Heart left ventricle (tissue), 16 donors: ENCODE data around the gene PAEP. TPM values are rescaled to one million over a fixed set of nuclear protein-coding genes. Genes with fewer than 3 reads are reported as not detected.
A peak's percentile ranks its signal among the peaks of the same experiment; 100 is the strongest.

Experiments
- ATAC-seq, 4 donors: fragments of 200-7000 bp; cut with Tn5 transposase; one replicate each; pipeline ENCODE4 v1.9.1; 2020 to 2022; ENCODE audit warnings: moderate library complexity in 4 of 4, mild to moderate bottlenecking in 3 of 4, moderate number of reproducible peaks in 1 of 4
- DNase-seq, 5 donors: peaks; one replicate each; pipeline ENCODE4 v3.0.0-alpha.2; 2020
- H3K27ac ChIP-seq, 12 donors: fragments of 200-600 bp; sonication (generic) in 4 of 12; one replicate each; pipeline versions ENCODE4 v1.5.0 to v1.8.0; 2016 to 2022; ENCODE audit warnings: mild to moderate bottlenecking in 2 of 12
- H3K27me3 ChIP-seq, 9 donors: fragments of 200-600 bp; sonication (generic) in 2 of 9; one replicate each; pipeline versions ENCODE4 v1.5.1 to v1.8.0; 2016 to 2022; ENCODE audit warnings: mild to moderate bottlenecking in 3 of 9
- H3K36me3 ChIP-seq, 9 donors: fragments of 200-600 bp; sonication (generic) in 2 of 9; one replicate each; pipeline versions ENCODE4 v1.5.0 to v1.8.0; 2018 to 2022; ENCODE audit warnings: mild to moderate bottlenecking in 2 of 9
- H3K4me1 ChIP-seq, 12 donors: fragments of 200-600 bp; sonication (generic) in 4 of 12; one replicate each; pipeline versions ENCODE4 v1.5.0 to v1.8.0; 2016 to 2022; ENCODE audit warnings: mild to moderate bottlenecking in 3 of 12
- H3K4me3 ChIP-seq, 12 donors: fragments of 200-600 bp; sonication (generic) in 4 of 12; one replicate each; pipeline versions ENCODE4 v1.5.0 to v1.8.0; 2017 to 2022; ENCODE audit warnings: mild to moderate bottlenecking in 9 of 12, moderate library complexity in 4 of 12
- H3K9me3 ChIP-seq, 12 donors: fragments of 200-600 bp; sonication (generic) in 4 of 12; one replicate each; pipeline versions ENCODE4 v1.5.0 to v1.8.0; 2016 to 2022; ENCODE audit warnings: mild to moderate bottlenecking in 1 of 12
- POLR2A ChIP-seq, 2 donors: fragments of 450-650 bp; IDR thresholded peaks; one replicate each; pipeline ENCODE4 v1.6.1; 2017; ENCODE audit warnings: antibody characterized with exemption in 2 of 2, mild to moderate bottlenecking in 2 of 2, moderate library complexity in 2 of 2
- WGBS, 4 donors: extraction: QIAGEN DNeasy Blood & Tissue Kit in 2 of 4; methylation state at CpG; one replicate each; pipeline versions ENCODE4 v1.1.5 to v1.1.7; 2013 to 2018; 5-methylcytosine and 5-hydroxymethylcytosine counted together
- intact Hi-C, 10 donors: fragments of 100-400 bp; cut with DNase I; formaldehyde crosslinking; loops; one replicate each; pipeline versions ENCODE4 v1.11.1 to v1.14.2; 2022
- polyA plus RNA-seq, 2 donors: library from polyadenylated mRNA; stranded (reverse); fragments of 200-250 nt; gene quantifications; one replicate each; pipeline ENCODE4 v1.2.3, GENCODE V29; 2013
- total RNA-seq, 9 donors: library from RNA; depleted of rRNA in 2 of 9; stranded (reverse); fragments of >200 nt in 2 of 9; fragmentation: NEBNext Ultra II Directional in 3 of 9; extraction: Animal tissue kit (Norgen Biotek cat#: 25700) in 3 of 9; gene quantifications; one replicate each; pipeline versions ENCODE4 v1.1.0 to v1.2.4, GENCODE V29; 2016 to 2023
- TF ChIP-seq, protein P1 (sequence below), 12 donors: fragments of 200-600 bp; sonication (generic) in 4 of 12; IDR thresholded peaks; one replicate each; pipeline versions ENCODE4 v1.5.0 to v1.8.0; 2018 to 2022; ENCODE audit warnings: antibody characterized with exemption in 12 of 12, mild to moderate bottlenecking in 5 of 12
- donor health status: ischemic (EF 13 %, LVEDD 7.1; RV severe dilation, severe dysfunction).
- donor health status: healthy with polysubstance abuse.
- donor health status: DM: no; HTN: yes; CAD: no.
- donor health status: DM: no; HTN: no; CAD: no.
- donor health status: ischemic (EF 25% LVEDD 6.9; RV normal size, moderate dysfunction).
- donor health status: ischemic (EF 25% LVEDD 5.7; RV mildly dilated, moderate dysfunction).
- donor health status: healthy.
- donor health status: DM: yes; HTN: yes; CAD: no.
- donor health status: ischemic (EF 35%, LVEDD 5.7; RV mildly dilated, moderate dysfunction).
- donor health status: nonischemic (EF 11% LVEDD 7.7; RV severe dilation, severe dysfunction).
- donor health status: DM: yes; HTN: yes; CAD: no.
- donor health status: PGD.
- donor health status: ischemic (EF 29% LVEDD 5.4; RV normal size, mild dysfunction).
- donor health status: nonischemic (EF 23%, LVEDD 6.1; RV moderate dilation, normal function).

The PAEP gene
- total and polyA plus RNA-seq, 11 donors, result not detected

- no peaks in the 10 kb centered on the region for H3K9me3 ChIP-seq
- no peak overlapping the region for H3K27ac ChIP-seq
- no peak overlapping the region for H3K4me3 ChIP-seq
- no peaks in the 10 kb centered on the region for H3K36me3 ChIP-seq
- no peak for ATAC-seq
- 75 to 81% (median 79%) methylated on average over 27 to 31 of the region's 31 CpGs for WGBS, 4 donors
- peaks cover 0 to 9% (median 0%) of the 10 kb centered on the region in 9 donors for H3K27me3 ChIP-seq
- no peak for TF ChIP-seq POLR2A (IDR thresholded peaks at IDR 0.05)
- TF ChIP-seq, protein P1, sequence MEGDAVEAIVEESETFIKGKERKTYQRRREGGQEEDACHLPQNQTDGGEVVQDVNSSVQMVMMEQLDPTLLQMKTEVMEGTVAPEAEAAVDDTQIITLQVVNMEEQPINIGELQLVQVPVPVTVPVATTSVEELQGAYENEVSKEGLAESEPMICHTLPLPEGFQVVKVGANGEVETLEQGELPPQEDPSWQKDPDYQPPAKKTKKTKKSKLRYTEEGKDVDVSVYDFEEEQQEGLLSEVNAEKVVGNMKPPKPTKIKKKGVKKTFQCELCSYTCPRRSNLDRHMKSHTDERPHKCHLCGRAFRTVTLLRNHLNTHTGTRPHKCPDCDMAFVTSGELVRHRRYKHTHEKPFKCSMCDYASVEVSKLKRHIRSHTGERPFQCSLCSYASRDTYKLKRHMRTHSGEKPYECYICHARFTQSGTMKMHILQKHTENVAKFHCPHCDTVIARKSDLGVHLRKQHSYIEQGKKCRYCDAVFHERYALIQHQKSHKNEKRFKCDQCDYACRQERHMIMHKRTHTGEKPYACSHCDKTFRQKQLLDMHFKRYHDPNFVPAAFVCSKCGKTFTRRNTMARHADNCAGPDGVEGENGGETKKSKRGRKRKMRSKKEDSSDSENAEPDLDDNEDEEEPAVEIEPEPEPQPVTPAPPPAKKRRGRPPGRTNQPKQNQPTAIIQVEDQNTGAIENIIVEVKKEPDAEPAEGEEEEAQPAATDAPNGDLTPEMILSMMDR (IDR thresholded peaks at IDR 0.05), result no peak
- peak in 3 of 5 donors; percentile 10 to 56 (median 19) for DNase-seq
- intact Hi-C loops, result loop anchor here in 8 of 10 donors (5.0 to 10.0 kb wide), 5 partner anchors 260 to 678 kb away; no protein-coding TSS in a partner anchor
- H3K4me1 ChIP-seq, result no peaks in the 10 kb centered on the region
Observed at GRCh38 chr9:135604437-135605237, 43.1 kb downstream of the PAEP start.

DNA sequence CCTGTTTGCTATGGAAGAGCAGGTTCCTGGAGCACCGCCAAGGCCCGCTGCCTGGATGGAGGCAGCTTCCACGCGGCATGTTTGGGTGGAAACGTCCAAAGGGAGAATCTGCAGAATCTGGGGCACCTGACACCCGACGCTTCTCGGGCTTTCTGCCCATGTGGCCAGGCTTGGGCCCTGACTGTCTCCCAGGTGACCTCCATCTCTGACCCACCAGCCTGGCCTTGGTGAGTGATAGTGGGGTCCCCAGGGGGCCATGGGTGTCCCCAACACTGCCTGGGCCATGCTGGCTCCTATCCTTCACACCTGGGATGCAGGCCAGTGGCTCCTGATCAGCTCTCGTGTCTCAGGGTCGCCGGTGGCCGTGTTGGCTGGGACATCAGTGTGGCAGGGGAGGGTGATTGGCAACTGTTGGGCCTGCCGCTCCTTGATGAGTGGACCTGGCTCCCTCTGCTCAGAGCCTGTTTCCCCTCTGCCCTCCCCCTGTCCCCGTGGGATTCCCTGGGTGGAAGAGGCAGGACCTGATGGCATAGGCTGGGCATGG lies 43.8 kb downstream of the PAEP start:
- 61 to 74% (median 66%) methylated on average over 10 to 14 of the region's 14 CpGs for WGBS, 4 donors
- TF ChIP-seq, protein P1 (IDR thresholded peaks at IDR 0.05), result no peak
- TF ChIP-seq POLR2A (IDR thresholded peaks at IDR 0.05), result no peak
- DNase-seq (peak in 3 of 5 donors; percentile 13 to 40 (median 18)), ATAC-seq (no peak)
- Histone ChIP-seq H3K27me3 (peaks cover 0 to 5% (median 0%) of the 10 kb centered on the region in 9 donors), H3K9me3 (no peaks in the 10 kb centered on the region), H3K36me3 (no peaks in the 10 kb centered on the region), H3K4me1 (no peaks in the 10 kb centered on the region), H3K4me3 (no peak overlapping the region), H3K27ac (no peak overlapping the region)
- intact Hi-C loops, result loop anchor here in 6 of 10 donors (5.0 to 10.0 kb wide), 5 partner anchors 259 to 677 kb away; no protein-coding TSS in a partner anchor

GRCh38 chr9:135606885-135607259 lies 45.3 kb downstream of the PAEP start:
- ATAC-seq (no peak), DNase-seq (no peak)
- Histone ChIP-seq H3K36me3 (no peaks in the 10 kb centered on the region), H3K4me3 (no peak overlapping the region), H3K27ac (no peak overlapping the region), H3K9me3 (no peaks in the 10 kb centered on the region), H3K4me1 (no peaks in the 10 kb centered on the region), H3K27me3 (peaks cover 0 to 10% (median 0%) of the 10 kb centered on the region in 9 donors)
- TF ChIP-seq, protein P1 (IDR thresholded peaks at IDR 0.05), result no peak
- TF ChIP-seq POLR2A (IDR thresholded peaks at IDR 0.05), result no peak
- intact Hi-C loops, result loop anchor here in 6 of 10 donors (5.0 to 10.0 kb wide), 5 partner anchors 258 to 675 kb away; no protein-coding TSS in a partner anchor
- 85 to 92% (median 86%) methylated on average over 11 of the region's 11 CpGs for WGBS, 4 donors
